ENCODE measurements around the gene RAX2.
"Not testable (repeated sequence)": the region's sequence is repeated elsewhere in the genome, so short reads cannot be mapped to it uniquely, and the experiment has no call there.

Gene RAX2

DNA sequence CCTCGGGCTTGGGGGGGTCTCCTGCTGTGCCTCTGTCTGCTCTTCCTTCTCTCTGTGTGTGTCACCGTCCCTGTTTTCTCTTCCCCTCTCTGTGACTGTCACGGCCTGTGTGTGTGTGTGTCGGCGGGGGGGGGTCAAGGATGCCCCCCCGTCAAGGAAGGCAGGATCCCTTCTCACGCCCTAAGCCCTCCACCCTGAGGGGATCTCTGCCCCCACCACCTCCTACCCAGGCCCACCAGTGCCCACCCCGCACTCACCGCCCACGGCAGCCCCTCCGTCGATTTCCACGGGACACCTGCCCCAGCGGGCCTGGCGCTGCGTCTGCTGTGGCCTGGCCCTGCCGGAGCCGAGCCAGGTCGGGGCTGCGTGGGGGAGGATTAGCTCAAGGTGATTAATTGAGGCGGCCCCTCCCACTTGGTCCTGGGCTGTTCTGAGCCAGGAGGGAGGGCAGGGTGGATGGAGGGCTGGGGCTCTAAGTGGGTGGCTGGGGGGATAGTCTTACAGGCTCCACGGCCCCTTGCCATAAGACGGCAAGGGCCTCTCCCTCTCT is at the start of gene RAX2:
Gene RAX2, minus strand, starts transcription at position 323 of the 550 bp plus-strand sequence. CDS start 486 bp downstream, outside the sequence.
- DNase-seq: no peak

DNA sequence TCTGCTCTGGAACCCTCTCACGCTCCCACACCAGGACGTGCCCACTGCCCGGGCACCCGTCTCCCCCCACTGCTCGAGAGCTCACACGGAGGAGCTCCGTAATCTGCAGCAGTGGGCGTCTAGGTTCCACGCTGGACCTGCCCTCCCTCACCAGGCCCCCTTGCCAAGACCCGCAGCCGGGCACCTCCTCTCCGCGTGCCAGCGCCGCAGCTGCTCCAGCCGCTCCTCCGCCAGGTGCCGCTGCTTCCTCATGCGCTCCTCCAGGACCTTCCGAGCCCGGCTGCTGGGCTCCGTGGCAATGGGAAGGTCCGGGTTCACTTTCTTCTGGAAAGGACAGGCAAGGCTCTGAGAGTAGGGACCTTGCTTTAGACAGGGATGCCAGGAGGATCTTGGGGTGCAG is 49.1 kb upstream of the RAX2 start:
- DNase-seq: no peak

DNA sequence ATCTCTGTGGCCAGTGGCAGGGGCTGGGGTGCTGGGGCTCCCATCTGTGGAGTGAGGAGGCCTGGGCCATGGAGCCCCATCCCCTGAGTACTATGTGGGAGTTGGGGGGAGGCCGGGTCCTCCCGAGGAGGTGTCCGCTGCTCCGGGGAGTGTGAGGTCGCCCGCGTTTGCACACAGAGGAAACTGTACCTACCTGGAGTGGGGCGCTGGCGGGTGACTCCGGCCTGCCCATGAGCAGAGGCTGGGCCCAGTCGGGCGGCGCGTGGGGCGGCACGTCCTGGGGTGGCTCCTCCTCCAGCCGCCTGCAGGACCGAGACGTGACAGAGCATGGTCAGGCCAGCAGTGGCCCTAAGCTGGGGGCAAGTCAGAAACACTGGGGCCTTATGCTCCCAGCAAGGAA is 48.0 kb upstream of the RAX2 start:
- no peak for DNase-seq

GRCh38 chr19:3818918-3819317 is 46.9 kb upstream of the RAX2 start:
- no peak for DNase-seq

DNA sequence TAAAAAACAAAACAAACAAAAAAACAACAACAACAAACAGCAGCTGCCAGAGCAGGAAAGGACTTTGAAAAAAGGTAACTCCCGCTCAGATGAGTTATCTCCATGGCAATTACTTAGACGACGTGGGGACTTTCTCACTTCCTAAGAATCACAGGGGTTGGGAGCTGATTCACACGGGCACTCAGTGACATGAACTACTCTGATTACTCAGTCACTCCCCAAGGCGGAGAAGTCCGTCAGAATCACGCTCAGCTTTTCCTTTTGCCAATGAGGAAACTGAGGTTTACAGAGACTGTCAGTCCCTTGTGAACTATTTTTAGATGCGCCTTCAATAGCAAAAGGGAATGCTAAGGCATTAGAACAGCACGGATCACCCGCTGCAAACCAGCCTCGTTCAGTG is 46.4 kb upstream of the RAX2 start:
- no peak for DNase-seq

DNA sequence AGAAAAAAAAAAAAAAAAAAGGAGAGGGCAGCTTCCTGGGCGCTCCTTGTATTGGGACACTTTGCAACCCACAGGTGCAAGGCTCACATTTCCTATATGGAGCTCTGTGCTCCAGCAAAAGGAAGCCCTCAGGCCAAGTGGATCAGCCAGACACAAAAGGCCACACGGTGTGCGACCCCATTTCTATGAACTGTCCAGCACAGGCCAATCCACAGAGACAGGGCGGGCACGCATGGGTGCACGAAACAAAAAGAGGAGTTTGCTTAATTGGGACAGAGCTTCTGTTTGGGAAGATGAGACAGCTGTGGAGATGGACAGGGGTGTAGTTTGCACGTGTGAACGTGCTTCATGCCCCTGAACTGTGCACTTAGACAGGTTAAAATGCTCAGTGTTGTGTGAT is 45.7 kb upstream of the RAX2 start:
- DNase-seq: no peak

DNA sequence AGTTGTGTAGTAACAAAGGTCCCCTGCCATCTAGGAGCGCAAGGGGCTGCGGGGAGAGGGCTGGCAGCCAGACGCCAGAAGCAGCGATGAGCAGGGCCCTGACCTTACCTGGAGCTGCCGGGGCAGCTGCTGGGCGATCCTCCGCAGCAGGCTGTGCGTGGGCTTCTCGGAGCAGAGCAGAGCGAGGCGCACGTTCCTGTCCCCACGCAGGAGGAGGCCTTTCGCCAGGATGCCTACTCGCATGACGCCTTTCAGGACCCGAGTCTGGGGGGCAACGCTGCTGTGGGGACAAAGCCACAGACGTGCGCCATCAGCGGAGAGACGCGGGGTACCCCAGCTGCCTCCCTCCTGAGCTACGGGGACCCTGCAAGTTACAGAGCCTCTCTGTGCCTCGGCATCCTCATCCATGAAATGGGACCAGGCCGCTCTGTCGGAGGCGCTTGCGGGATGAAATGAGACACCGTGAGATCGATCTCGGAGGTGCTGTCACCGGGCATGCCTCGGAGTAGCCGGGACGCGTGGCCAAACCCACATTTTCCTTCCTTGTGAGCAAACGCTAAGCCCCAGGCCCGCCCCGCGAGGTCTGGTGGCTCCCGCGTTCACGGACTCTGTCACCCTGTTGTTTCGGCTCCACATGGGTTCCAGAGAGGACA is 44.7 kb upstream of the RAX2 start:
- no peak for DNase-seq

- DNase-seq: not testable (repeated sequence)
These were observed 44.1 kb upstream of the RAX2 start for GRCh38 chr19:3816148-3816547.

- no peak for DNase-seq
These were observed 42.6 kb upstream of the RAX2 start for GRCh38 chr19:3814648-3815047.

GRCh38 chr19:3813473-3814392 is 41.7 kb upstream of the RAX2 start:
- no peak for DNase-seq

- DNase-seq: no peak
These were observed 38.8 kb upstream of the RAX2 start for GRCh38 chr19:3810708-3811355.

DNA sequence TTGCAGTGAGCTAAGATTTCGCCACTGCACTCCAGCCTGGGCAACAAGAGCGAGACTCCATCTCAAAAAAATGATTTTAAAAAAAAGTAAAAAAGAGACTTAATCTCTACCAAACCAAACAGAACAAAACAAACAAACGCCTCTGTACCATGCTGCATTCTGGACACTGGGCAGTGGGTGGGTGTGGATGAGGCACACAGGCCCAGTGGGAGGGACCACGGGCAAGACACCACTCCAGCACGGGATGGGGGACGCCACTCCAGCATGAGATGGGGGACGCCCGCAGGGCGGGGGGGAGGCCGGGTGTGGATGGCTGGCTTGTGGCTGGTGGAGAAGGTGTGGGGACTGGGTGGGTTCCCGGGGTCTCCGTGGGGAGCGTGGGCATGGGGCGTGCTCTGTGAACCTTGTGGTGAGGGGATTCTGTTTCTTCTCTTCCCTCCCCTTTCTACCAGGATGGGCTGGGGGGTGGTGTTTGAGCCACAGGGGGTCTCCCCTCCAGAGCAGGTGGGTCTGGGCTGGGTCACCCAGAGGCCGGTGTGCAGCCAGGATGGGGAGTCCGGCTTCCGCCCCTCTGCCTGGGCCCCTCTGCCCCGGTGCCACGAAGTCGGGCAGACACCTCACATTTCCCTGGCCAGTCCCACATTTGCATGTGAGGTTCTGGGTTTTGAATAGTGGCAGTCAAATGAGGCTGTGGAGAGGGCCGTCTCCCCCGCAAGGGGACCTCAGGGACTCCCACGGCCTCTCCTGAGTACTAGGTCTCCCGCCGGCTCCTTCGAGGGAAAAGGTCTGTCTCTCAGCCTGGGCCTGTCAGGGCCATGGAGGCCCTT is 38.1 kb upstream of the RAX2 start:
- DNase-seq: no peak

- DNase-seq: no peak
These were observed 36.6 kb upstream of the RAX2 start for GRCh38 chr19:3808420-3809143.

DNA sequence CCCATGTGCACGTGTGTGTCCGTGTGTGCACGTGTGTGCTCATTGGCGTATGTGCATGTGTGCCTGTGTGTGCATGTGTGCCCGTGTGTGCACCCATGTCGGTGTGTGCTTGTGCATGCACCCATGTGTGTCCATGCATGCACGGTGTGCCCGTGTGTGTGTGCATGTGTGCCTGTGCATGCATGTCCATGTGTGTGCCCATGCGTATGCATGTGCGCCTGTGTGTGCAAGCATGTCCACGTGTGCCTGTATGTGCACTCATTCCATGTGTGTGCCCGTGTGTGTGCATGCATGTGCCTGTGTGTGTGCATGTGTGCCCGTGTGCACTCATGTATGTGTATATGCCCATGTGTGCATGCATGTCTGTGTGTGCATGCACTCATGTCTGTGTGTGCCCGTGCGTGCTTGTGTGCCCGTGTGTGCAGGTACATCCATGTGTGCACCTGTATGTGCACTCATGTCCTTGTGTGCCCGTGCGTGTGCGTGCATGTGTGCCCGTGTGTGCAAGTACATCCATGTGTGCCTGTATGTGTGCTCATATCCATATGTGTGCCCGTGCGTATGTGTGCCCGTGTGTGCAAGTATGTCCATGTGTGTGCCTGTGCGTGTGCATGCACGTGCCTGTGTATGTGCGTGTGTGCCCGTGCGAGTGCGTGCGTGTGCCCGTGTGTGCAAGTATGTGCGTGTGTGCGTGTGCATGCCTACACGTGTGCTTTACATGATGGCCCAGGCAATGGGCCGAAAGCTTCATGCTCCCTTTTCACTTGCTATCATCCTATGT is 35.7 kb upstream of the RAX2 start:
- DNase-seq: no peak

DNA sequence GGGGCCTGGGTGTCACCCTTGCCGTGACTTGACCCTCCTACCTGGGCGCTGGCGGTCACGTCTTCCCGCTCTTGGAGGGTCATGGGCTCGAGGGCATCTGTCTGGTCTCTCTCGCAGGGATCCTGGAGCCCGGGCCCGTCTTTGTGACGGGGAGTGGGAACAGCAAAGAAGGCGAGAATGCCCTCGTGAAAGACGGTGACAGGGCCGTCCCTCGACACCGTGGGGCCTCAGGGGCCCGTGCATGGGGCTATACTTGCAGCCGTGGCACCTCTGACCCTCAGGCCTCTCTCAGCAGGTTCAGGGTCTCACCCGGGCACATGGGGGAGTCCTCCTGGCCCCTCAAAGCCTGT is 35.1 kb upstream of the RAX2 start:
- no peak for DNase-seq

- no peak for DNase-seq
These were observed 33.8 kb upstream of the RAX2 start for GRCh38 chr19:3805859-3806258.

GRCh38 chr19:3804429-3804828 is 32.4 kb upstream of the RAX2 start:
- no peak for DNase-seq

GRCh38 chr19:3803986-3804385 is 32.0 kb upstream of the RAX2 start:
- no peak for DNase-seq

- DNase-seq: no peak
These were observed 31.3 kb upstream of the RAX2 start for GRCh38 chr19:3803114-3803888.

DNA sequence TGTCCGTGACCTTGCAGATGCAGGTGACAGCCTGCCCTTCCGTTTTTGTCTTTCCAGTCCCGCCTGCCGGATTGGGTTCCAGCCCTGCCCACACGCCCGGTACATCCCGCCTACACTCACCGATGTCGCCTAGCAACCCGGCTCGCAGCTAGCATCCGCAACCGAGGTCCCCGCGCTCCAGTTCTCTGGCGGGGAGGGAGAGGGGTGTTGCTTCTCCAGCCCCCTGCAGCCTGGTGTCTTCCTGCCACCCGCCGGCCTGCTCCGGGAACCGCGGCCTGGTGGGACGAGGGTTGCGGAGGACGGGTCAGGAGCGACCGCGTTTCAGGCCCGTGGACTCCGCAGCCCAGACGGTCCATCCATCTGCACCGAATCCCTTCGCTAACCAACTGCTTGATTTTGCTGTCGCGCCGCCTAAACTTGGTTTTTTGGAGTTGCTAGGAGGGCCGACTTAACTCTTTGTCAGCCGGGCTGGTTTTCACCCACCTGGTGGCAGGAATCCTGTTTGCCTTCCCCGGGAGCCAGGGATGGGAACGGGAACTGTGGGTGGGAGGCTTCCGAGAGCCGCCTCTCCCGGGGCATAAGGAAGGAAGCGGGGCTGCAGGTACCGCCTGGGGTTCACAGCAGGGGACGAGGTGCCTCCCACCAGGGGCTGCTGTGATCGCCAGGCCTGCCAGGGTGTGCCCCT is 29.5 kb upstream of the RAX2 start:
- peak; percentile 76 for DNase-seq
